CD4-positive, alpha-beta T cell treated with Interleukin-21 for 1 hour (primary cell): ENCODE data around the gene KATNB1.

ENCODE experiments used
- DNase-seq: peaks from one replicate; pipeline ENCODE4 v3.0.0-alpha.2; 2020

Gene KATNB1

GRCh38 chr16:57797526-57798266 is 62.1 kb downstream of the KATNB1 start:
- no peak for DNase-seq

GRCh38 chr16:57798267-57798810 is 62.8 kb downstream of the KATNB1 start:
- no peak for DNase-seq

- DNase-seq: no peak
These were observed 63.5 kb downstream of the KATNB1 start for GRCh38 chr16:57798953-57799599.

GRCh38 chr16:57799600-57800199 is 64.1 kb downstream of the KATNB1 start:
- DNase-seq: no peak

GRCh38 chr16:57800200-57801097 is 64.9 kb downstream of the KATNB1 start:
- DNase-seq: no peak

- no peak for DNase-seq
These were observed 65.7 kb downstream of the KATNB1 start for GRCh38 chr16:57801098-57801808.

- DNase-seq: no peak
These were observed 66.3 kb downstream of the KATNB1 start for GRCh38 chr16:57801809-57802340.

- peak; percentile 78 for DNase-seq
These were observed 67.0 kb downstream of the KATNB1 start, which contains the start of gene KIFC3 for GRCh38 chr16:57802341-57803133. KIFC3 (minus strand) TSS chr16:57802491; CDS start chr16:57798243, 4,248 bp downstream.

GRCh38 chr16:57803134-57803990 is 67.8 kb downstream of the KATNB1 start:
- DNase-seq: no peak

- no peak for DNase-seq
These were observed 68.7 kb downstream of the KATNB1 start for GRCh38 chr16:57804111-57804837.

GRCh38 chr16:57805176-57805575 is 69.6 kb downstream of the KATNB1 start:
- DNase-seq: no peak
